Measurements from ENCODE around the gene MLPH. TPM values are rescaled to one million over a fixed set of nuclear protein-coding genes. Genes with fewer than 3 reads are reported as not detected.

The MLPH gene
- polyA plus RNA-seq, 1 of the 3 experiments (the other 2 are of a cell fraction) = 93.6 TPM

DNA sequence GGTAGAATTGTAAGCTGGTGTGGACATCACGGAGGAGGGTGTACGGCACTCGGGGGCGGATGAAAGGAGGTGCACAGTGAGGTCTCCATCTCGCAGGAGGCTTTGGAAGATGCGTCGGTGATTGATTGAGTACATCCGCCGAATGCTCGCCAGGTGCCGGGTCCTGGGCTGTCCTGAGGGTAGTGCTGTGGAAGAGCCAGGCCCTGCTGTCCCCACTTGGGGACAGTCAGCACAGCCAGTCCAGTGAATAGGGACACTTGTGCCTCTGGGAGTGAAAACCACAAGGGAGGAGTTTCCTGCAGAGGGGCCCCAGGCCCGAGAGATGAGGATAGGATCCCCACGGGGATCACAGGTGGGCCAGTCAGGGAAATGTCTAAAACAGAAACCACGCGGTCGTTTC, 28.1 kb downstream of the MLPH start:
- H3K79me2 ChIP-seq (ENCODE audit: insufficient read depth) = peaks cover 48% of the 10 kb centered on the region

DNA sequence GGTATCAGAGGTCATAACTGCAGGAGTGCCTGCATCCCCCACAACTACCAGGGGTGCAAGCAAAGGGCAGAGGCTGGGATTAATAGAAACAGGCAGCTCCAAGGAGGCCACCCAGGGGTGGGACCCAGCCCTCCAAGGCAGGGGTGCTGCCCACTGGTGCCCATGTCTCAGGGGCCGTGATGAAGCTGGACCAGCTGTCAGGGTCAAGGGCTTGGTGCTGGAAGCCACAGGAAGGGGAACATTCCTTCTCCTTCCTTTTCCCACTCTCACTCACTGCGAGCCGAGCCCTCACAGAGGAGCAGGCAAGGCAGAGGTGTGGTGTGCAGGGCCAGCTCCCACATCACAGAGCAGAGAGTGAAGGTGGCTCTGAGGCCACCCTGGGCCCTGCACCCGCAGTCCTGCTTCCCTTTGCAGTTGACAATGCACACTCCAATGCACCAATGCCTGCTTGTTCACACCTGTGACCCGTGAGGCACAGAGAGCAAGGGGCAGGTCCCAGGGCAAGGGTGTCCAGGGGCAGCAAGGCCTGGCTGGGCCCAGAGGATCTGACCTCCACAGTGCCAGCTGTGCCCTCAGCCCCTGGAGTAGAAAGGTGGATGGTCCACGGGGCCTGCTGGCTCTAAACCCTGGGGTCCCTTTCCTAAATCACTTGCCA, 28.7 kb downstream of the MLPH start:
- Histone ChIP-seq H3K27me3 (ENCODE audit: insufficient read depth) (no peaks in the 10 kb centered on the region), H3K9ac (no peak overlapping the region), H3K79me2 (ENCODE audit: insufficient read depth) (peaks cover 47% of the 10 kb centered on the region), H3K4me1 (ENCODE audit: control insufficient read depth in 1 of 2, insufficient read depth in 2 of 2, low read depth in 1 of 2, low read length in 1 of 2) (peaks cover 2 to 5% of the 10 kb centered on the region in 2 experiments; a peak in 2 of 4 replicates), H3K4me2 (no peak overlapping the region), H3K36me3 (replicated peaks in 1 of 2; ENCODE audit: control insufficient read depth in 1 of 2, insufficient read depth in 2 of 2, low read length in 1 of 2) (peaks cover 0 to 78% of the 10 kb centered on the region in 2 experiments), H2AFZ (ENCODE audit: low read depth) (no peak overlapping the region), H3K27ac (ENCODE audit: low read depth in 2 of 2, low read length in 1 of 2) (no peak overlapping the region), H3K9me3 (no peaks in the 10 kb centered on the region), H3K9me2 (no peaks in the 10 kb centered on the region), H3K4me3 (ENCODE audit: low read depth in 2 of 2, low read length in 1 of 2) (no peak overlapping the region), H4K20me1 (ENCODE audit: insufficient read depth) (no peaks in the 10 kb centered on the region), H3F3A (replicated peaks; ENCODE audit: insufficient read depth) (peaks cover 12% of the 10 kb centered on the region)
- 81% methylated on average over 3 of the region's 6 CpGs for WGBS (ENCODE audit: low lambda C conversion rate)
- no peak for DNase-seq
- no peak for TF ChIP-seq SMC3 (IDR thresholded peaks at IDR 0.05; ENCODE audit: low read depth, low read length)
- TF ChIP-seq RAD21 (IDR thresholded peaks at IDR 0.05; ENCODE audit: low read length) = no peak
- TF ChIP-seq GABPA (IDR thresholded peaks at IDR 0.05; ENCODE audit: low read depth) = no peak
- no peak for TF ChIP-seq EZH2phosphoT487 (IDR thresholded peaks at IDR 0.05; ENCODE audit: borderline replicate concordance, low read depth)
- no peak for TF ChIP-seq SIN3A (IDR thresholded peaks at IDR 0.05; ENCODE audit: borderline replicate concordance, low read depth, low read length)
- TF ChIP-seq, protein P1, sequence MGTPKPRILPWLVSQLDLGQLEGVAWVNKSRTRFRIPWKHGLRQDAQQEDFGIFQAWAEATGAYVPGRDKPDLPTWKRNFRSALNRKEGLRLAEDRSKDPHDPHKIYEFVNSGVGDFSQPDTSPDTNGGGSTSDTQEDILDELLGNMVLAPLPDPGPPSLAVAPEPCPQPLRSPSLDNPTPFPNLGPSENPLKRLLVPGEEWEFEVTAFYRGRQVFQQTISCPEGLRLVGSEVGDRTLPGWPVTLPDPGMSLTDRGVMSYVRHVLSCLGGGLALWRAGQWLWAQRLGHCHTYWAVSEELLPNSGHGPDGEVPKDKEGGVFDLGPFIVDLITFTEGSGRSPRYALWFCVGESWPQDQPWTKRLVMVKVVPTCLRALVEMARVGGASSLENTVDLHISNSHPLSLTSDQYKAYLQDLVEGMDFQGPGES (IDR thresholded peaks at IDR 0.05; ENCODE audit: low read depth, low read length) = no peak
- no peak for TF ChIP-seq ELF1 (IDR thresholded peaks at IDR 0.05)
- no peak for TF ChIP-seq YY1 (IDR thresholded peaks at IDR 0.05; ENCODE audit: low read depth)
- TF ChIP-seq CHD2 (IDR thresholded peaks at IDR 0.05; ENCODE audit: low read length, partially characterized antibody) = no peak
- TF ChIP-seq, protein P2, sequence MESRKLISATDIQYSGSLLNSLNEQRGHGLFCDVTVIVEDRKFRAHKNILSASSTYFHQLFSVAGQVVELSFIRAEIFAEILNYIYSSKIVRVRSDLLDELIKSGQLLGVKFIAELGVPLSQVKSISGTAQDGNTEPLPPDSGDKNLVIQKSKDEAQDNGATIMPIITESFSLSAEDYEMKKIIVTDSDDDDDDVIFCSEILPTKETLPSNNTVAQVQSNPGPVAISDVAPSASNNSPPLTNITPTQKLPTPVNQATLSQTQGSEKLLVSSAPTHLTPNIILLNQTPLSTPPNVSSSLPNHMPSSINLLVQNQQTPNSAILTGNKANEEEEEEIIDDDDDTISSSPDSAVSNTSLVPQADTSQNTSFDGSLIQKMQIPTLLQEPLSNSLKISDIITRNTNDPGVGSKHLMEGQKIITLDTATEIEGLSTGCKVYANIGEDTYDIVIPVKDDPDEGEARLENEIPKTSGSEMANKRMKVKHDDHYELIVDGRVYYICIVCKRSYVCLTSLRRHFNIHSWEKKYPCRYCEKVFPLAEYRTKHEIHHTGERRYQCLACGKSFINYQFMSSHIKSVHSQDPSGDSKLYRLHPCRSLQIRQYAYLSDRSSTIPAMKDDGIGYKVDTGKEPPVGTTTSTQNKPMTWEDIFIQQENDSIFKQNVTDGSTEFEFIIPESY (IDR thresholded peaks at IDR 0.05; ENCODE audit: borderline replicate concordance, low read depth) = no peak
- no peak for TF ChIP-seq NFIC (IDR thresholded peaks at IDR 0.05; ENCODE audit: borderline replicate concordance)
- CTCF ChIA-PET = interaction anchor here (0.7 to 10.4 kb wide), 5 partner anchors 17 to 361 kb away, joined by 4 to 311 read pairs (median 4); no protein-coding TSS in a partner anchor
- POLR2A ChIA-PET = no interaction called here

More for the DNA sequence above, 28.1 kb downstream of the MLPH start:
- TF ChIP-seq, protein P3, sequence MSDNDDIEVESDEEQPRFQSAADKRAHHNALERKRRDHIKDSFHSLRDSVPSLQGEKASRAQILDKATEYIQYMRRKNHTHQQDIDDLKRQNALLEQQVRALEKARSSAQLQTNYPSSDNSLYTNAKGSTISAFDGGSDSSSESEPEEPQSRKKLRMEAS (IDR thresholded peaks at IDR 0.05; ENCODE audit: low read depth) = no peak
- TF ChIP-seq CHD2 (IDR thresholded peaks at IDR 0.05; ENCODE audit: low read length, partially characterized antibody) (no peak), FOXM1 (IDR thresholded peaks at IDR 0.05; ENCODE audit: low read depth) (no peak), TCF12 (IDR thresholded peaks at IDR 0.05) (no peak), GABPA (IDR thresholded peaks at IDR 0.05; ENCODE audit: low read depth) (no peak), YY1 (IDR thresholded peaks at IDR 0.05; ENCODE audit: low read depth) (no peak), NRF1 (IDR thresholded peaks at IDR 0.05; ENCODE audit: low read depth, low read length) (no peak), EZH2phosphoT487 (IDR thresholded peaks at IDR 0.05; ENCODE audit: borderline replicate concordance, low read depth) (no peak)
- TF ChIP-seq, protein P4, sequence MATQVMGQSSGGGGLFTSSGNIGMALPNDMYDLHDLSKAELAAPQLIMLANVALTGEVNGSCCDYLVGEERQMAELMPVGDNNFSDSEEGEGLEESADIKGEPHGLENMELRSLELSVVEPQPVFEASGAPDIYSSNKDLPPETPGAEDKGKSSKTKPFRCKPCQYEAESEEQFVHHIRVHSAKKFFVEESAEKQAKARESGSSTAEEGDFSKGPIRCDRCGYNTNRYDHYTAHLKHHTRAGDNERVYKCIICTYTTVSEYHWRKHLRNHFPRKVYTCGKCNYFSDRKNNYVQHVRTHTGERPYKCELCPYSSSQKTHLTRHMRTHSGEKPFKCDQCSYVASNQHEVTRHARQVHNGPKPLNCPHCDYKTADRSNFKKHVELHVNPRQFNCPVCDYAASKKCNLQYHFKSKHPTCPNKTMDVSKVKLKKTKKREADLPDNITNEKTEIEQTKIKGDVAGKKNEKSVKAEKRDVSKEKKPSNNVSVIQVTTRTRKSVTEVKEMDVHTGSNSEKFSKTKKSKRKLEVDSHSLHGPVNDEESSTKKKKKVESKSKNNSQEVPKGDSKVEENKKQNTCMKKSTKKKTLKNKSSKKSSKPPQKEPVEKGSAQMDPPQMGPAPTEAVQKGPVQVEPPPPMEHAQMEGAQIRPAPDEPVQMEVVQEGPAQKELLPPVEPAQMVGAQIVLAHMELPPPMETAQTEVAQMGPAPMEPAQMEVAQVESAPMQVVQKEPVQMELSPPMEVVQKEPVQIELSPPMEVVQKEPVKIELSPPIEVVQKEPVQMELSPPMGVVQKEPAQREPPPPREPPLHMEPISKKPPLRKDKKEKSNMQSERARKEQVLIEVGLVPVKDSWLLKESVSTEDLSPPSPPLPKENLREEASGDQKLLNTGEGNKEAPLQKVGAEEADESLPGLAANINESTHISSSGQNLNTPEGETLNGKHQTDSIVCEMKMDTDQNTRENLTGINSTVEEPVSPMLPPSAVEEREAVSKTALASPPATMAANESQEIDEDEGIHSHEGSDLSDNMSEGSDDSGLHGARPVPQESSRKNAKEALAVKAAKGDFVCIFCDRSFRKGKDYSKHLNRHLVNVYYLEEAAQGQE (IDR thresholded peaks at IDR 0.05; ENCODE audit: low read depth, low read length) = no peak
- H3K4me2 ChIP-seq = no peak overlapping the region
- no peaks in the 10 kb centered on the region for H3K9me2 ChIP-seq
- no peaks in the 10 kb centered on the region for H3K9me3 ChIP-seq
- DNase-seq = no peak
- H3F3A ChIP-seq (replicated peaks; ENCODE audit: insufficient read depth) = peaks cover 18% of the 10 kb centered on the region
- WGBS (ENCODE audit: low lambda C conversion rate) = 94% methylated on average over 16 of the region's 16 CpGs
- H4K20me1 ChIP-seq (ENCODE audit: insufficient read depth) = no peaks in the 10 kb centered on the region
- peaks cover 2 to 5% of the 10 kb centered on the region in 2 experiments; a peak in 2 of 4 replicates for H3K4me1 ChIP-seq (ENCODE audit: control insufficient read depth in 1 of 2, insufficient read depth in 2 of 2, low read depth in 1 of 2, low read length in 1 of 2)
- POLR2A ChIA-PET = no interaction called here
- no peak overlapping the region for H3K27ac ChIP-seq (ENCODE audit: low read depth in 2 of 2, low read length in 1 of 2)
- no peak overlapping the region for H3K4me3 ChIP-seq (ENCODE audit: low read depth in 2 of 2, low read length in 1 of 2)
- H3K27me3 ChIP-seq (ENCODE audit: insufficient read depth) = no peaks in the 10 kb centered on the region
- H3K9ac ChIP-seq = no peak overlapping the region
- CTCF ChIA-PET = interaction anchor here (1.4 to 10.4 kb wide), 5 partner anchors 10 to 361 kb away, joined by 4 to 311 read pairs (median 29); no protein-coding TSS in a partner anchor
- H3K36me3 ChIP-seq (replicated peaks in 1 of 2; ENCODE audit: control insufficient read depth in 1 of 2, insufficient read depth in 2 of 2, low read length in 1 of 2) = peaks cover 0 to 78% of the 10 kb centered on the region in 2 experiments
- no peak overlapping the region for H2AFZ ChIP-seq (ENCODE audit: low read depth)
